Kasumi-1 (cell line): ENCODE results near the gene EDEM3.

Source experiments
- DNase-seq, 2 experiments: peaks; one replicate each; lab custom pipeline; 2025; lab: John Stamatoyannopoulos, UW

The EDEM3 gene

DNA sequence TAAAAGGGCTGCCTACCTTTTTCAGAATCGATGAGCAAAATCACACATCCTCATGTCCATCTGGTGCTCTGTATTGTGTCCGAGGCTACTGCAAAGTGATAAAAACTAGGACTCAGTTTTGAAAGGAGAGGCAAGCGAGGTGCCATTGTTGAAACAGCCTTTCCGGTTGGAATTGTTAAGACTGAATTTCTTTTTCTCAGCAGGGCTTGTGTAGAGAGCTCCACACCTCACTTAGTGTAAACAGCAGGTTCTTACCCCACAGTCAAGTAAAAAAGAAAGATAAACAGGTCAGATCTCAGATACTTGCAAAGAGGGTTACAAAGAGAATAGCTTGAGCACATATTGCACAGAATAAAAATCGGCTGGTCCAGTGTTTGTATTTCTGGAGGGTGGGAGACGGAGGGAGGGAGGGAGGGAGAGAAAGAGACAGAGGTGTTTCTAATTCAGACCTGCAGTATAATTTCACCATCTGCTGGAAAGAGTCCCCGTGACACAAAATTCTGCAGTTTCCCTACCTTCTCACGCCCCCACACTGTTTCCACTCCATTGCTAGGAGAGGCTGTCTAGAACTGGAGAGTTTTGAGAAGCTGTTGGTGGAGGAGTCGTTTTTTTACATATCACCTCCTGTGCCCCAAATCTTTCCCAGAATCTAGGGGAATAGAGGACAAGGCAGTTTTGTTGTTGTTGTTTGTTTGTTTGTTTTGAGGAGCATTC, 82.5 kb downstream of the EDEM3 start:
- no peak for DNase-seq

DNA sequence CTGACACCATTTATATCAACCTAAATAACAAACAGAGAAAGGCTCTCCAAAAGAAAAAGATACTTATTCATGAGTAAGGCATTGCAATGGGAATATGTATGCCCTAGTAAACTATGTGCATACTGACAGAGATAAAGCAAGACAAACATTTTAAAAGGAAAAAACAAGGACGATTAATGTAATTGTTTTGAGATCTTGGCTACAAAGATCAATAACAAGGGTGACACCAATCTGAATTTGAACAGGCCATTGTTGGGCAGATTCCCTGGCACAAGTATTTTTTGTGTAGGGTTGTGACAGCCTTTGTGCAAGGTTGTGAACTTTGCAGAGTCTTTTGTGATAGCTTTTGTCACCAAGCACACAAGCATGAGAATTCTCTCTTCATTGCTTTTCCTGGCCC, 85.3 kb downstream of the EDEM3 start:
- no peak for DNase-seq

DNA sequence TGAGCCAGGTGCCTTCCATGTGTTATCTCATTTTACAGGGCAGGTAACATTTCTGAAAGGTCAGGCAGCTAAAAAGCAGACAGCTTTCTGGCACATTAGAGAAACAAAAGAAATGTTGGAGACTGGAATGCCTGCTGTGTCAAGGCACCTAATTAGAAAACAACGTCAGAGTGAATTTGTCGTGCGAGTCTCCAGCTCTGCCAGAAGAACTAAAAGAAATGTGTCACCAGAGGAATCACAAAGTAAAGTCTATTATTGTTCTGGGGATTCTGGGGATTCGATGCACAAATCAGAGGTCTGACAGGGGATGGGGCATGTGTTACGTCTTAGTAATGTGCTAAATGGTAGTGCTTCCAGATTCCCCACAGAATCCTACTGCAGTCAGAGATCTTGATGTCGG, 89.3 kb downstream of the EDEM3 start:
- no peak for DNase-seq

DNA sequence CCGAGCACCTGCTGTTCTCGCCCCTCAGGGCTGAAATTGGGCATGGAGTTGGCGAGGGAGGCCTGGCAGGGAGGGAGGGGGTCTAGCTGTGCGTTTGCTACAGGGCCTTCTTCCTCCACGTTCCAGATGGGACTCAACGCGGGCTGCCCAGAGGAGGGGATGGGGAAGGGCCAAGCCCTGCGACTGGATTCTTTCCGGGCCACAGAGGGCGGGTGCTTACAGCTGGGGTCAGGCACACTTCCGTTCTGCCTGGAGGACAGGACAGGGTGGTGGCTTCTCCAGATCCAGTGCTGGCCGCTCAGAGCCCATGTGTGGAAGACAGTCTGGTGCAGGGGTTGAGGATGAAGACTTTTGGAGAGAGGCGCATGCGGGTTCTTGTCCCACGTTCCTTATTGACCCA, 90.0 kb downstream of the EDEM3 start:
- no peak for DNase-seq

DNA sequence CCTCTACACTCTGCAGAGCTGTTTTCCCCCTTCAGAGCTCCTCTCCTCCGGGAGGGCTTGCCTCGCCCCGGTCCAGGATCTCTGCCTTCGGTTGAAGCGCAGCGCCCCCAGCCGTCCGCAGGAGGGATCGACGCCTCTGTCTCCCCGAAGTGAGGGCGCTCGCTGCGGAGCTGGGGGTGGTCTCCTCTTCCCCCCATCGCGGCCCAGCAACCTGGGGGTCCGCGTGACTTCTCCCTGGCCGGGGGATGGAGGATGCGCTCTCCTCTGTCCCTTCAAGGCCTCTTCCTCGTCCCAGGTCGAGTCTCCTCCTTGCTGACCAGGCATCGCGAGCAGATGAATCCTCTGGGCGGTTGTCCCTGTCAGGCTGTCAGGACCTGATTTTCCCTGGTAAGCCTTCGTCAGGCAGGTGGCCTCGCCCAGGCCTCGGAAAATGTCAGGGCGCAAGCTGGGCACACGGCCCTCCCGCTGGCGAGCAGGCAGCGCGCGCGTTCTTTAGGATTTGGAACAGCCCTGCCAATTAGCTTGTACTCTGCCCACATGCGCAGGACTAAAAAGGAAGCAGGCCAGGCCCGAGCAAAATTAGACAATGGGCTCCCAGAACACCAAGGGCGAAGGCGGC, 90.5 kb downstream of the EDEM3 start:
- DNase-seq: peak; percentile 55 to 65

DNA sequence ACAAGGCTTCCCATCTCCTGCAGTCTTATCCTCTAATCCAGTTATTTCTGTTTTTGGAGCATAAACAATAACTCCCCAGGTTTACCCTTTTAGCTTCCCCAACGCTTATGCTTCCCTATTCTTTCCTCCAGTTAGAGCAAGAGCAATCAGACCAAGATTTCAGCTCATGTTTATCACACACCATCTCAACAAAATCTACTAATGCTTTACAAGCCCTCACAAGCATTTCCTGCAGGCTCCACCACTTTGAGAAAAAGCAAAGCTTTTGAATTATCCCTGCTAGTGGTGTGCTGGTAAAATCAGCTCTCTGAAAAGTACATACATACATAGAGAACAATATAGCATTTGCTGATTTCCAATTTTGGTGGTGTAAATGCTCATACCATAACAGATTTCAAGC, 92.9 kb downstream of the EDEM3 start:
- DNase-seq: no peak

DNA sequence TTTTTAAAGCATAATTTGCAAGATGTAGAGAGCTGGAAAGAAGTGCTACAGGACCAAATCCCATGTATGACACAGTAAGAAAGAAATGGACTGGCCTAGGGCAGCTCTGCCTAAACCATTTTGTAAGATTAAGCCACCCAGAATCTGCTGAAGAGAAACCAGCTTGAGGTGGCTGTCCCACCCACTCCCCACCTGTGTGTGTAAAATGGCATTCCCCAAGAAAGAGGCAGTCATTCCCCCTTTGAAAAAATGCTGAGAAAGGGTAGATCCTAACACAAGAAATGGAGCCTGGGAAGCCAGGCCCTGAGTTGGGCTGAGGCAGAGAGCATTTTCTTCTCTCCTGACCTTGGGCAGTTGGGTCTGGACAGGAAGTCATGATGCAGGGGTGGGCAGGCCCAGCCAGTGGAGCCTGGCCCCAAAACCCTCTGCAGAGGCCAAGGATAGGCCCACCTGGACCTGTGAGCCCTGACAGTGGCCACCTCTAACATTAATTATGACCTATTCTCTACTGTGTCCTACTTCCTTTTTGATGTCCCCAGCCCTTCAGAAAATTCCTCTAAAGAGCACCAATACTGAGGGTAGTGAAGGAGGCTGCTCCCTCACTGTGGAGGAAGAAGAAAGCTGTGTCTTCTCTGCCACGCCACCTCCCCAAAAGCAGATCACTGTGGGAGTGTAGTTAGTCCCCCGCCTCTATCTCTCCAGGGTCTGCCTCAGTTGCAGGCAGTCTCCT, 94.0 kb downstream of the EDEM3 start:
- no peak for DNase-seq

DNA sequence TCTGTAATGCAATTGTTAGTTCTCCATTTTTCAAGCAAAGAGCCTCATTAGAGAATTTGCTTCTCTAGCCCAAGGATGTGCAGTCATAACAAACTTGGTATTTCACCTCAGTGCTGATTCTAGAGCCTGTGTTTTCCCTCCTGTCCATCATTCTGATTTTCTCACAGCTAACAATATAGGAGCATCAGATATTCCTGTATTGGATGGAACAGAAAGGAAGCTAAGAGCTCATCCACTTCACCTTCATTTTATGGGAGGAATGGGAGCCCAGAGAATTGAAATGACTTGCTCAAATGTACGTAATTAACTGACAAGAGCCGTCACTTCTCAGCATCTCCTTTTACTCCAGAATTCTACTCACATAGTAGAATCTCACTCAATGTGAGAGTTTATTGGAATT, 96.6 kb downstream of the EDEM3 start:
- no peak for DNase-seq

DNA sequence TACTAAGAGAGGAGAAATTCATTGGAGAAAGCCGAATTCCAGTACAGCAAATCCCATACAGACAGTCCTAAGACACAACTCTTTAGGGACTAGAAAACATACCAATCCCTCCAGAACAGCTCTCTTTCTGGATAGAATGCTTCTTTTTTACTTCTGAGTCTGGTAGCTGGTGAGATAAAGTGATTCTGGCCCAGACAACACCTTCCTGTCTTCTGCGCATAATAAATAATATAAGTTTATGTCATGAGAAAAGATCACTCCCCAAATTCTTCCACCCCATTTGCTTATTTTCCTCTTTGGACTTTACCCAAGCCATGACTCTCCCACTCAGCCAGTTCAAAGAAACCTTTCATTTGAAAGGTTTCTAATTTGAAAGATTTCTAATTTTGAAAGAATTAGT, 98.4 kb downstream of the EDEM3 start:
- DNase-seq: no peak

DNA sequence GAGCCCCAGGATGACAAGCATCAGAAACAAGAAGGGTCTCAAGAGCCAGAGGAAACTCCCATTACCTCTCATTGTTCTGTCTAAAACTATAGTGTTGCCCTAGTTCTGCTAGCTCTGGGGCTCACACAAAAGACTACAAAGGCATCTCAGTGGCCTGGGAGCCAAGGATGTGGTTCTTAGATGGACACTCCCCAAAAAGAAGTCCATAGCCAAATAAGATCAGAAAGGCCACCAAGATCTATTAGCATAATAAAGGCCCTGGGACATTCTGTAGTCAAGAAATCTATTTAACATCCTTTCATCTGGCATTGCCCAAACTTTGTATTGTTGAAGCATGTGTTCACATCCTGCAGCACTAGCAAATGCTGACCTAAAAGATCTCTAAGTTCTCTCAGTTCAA, 99.5 kb downstream of the EDEM3 start:
- no peak for DNase-seq

DNA sequence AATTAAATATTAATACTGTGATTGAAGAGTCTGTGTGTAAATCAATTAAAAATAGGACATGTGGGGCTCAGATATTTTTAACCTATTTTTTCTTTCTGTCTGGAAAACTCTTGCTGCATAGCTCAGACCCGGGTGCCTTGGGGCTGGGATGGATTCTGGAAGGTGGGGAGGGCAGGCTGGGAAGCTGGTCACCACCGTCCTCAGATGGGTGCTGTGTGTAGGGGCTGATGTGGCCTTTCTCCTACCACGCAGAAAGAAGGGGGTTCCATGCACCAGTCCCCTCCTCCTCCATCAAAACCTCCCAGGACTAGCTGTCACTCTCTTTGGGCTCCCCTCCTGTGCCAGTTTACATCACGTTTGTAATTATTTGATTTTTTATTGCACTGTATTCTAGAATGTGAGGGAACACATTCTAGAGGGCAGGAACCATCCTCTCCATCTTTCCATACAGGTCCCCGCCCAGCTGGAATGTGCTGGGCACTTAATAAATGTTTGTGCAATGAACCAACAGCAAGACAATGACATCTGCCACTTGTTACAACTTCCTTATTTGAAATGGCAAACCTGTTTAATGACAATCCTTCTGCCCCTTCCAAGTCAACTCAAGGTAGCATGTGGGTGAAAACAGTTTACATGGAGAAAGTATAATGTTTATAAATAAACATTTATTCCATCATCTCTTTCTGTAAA, 104.3 kb downstream of the EDEM3 start:
- no peak for DNase-seq

DNA sequence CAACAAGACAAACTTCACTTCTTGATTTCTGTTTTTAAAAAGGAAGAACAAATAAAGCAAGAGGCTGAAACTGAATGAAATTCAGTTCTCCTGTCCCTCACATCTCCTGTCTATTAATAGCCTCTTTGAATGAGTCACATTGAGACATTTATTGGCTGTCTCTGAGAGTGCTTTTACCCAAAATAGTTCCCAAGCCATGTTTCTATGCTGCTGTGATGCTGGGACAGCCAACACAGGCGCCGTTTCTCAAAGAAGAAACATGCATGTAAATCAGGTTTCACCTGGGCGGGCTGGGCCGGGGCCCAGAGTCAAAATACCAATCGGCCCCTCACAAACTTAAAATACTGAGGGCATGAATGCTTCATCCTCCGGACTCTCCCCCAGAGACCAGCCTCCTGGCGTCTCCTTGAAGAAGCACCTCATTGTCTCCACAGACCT, 105.2 kb downstream of the EDEM3 start:
- no peak for DNase-seq

DNA sequence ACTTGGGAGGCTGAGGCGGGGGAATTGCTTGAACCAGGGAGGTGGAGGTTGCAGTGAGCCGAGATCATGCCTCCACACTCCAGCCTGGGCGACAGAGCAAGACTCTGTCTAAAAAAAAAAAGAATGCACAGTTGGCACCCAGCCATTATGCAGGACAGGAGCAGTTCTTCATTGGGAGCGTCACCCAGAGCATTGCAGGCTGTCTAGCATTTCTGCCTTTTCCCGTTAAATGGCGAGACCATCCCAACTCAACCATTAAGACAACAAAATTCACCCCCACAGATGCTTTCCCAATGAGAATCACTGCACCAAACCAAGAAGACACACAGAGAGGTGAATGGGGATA, 105.8 kb downstream of the EDEM3 start:
- DNase-seq: no peak

DNA sequence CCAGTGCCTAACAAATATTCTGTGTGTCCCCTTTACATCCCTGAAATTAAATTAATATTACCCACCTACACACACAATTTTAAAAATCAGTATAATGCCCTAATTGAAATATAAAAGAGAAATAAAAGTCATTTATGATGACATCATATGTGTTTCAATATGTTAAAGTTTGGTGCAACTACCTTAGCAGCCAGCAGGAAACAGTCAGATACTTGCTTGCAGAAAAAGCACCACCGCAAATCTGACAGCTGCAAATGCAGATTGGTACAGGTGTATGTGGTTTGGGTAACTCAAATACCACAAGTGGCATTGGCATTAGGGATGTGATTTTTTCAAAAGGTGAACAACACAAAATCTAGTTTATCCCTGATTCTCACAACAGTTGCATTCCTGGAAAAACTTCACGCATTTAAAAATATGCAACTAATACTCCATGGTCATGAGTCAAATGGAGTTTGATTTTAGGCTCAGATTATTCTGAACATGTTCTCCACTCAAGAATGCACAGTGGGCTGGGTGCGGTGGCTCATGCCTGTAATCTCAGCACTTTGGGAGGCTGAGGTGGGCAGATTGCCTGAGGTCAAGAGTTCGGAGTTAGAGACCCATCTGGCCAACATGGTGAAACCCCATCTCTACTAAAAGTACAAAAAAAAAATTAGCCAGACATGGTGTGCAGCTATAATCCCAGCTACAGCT, 106.3 kb downstream of the EDEM3 start:
- no peak for DNase-seq

DNA sequence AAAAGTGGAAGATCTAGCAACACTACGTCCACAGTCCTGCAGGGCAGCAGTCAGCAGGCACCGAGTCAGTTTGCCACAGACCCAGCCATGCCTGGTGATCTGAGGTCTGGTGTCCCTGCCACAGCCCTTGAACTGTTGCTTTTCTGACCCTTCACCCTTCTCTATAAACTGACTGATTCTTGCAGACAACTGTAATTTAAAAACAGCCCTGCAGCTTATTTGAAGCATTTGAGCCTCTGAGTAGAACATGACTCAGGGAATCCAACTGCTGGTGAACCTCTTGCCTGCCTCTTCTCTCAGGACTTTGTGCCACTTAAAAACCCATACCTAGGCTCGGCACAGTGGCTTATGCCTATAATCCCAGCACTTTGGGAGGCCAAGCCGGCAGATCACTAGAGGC, 107.2 kb downstream of the EDEM3 start:
- DNase-seq: no peak

DNA sequence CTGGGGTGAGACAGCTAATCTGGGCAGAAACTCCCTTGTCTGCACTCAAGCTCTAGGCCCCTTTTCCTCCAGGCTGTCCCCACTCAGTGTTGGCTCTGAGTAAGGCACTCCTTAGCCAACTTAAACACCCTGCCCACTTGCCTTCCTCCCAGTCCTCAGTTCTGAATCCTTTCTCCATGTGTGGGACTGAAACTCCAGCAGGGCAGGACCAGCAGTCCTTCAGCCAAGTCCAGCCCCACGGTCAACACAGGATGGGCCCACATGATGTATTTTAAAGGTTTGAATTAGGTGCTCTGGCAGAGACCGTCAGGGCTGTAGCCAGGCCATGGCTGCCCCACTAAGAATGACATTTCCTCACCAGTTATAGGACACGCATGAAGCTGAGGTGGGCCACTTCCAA, 107.8 kb downstream of the EDEM3 start:
- DNase-seq: no peak

DNA sequence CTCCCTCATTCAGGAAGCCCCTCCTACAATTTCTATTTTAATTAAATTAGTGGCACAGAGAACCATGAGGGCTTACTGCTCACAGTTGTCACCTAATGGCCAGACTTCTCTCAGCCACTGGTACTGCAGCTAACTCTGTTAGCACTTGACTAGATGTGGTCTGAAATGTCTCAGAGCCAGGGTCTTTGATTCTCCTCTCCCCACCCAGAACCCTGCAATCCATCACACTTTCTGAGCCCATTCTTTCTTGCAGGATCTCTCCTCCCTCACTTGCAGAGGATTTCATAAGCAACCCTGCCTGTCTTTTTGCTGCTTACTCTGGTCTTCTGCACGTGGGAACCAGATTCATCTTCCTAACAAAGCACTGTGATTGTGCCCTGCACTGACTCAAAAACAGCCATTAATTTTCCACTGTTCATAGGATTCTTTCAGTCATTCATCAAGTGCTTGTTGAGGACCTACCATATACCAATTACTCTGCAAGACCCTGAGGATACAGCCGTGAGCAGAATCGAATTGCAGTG, 108.4 kb downstream of the EDEM3 start:
- no peak for DNase-seq

DNA sequence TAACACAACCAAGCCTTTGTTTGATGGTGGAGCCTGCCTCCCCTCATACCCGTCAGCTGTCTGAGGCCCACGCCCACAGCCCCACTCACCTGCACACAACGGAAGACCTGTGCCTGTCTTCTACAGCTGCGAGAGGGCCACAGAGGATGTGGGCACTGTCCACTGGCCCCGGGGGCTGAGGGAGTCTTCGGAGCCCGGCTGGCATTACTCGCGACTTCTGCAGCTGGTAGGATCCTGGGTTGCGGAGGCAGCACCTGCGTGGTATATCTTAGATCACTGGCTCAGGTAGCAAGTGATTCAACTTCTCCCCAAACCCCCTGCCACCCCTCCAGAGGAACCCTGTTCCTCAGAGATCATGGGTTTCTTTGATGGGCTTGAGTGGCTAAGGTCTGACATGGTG, 109.9 kb downstream of the EDEM3 start:
- DNase-seq: no peak

DNA sequence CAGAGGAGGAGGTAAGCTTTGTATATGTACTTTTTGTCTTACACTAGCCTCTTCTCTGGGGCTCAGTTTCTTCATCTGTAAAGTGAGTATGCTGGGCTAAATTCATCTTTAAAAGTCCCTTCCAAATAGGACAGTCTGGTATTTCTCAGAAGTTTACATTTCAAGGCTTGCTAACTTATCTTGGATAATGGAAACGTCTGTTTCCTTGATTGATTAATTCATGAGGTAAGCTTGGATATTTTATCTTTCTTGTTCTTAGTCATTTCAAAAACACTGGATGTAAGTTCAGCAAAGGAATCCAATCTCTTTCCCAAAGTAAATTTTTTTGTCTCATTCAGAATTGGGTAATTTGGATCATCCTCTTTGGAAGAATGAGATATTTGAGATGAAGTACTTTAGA, 111.0 kb downstream of the EDEM3 start:
- DNase-seq: no peak

DNA sequence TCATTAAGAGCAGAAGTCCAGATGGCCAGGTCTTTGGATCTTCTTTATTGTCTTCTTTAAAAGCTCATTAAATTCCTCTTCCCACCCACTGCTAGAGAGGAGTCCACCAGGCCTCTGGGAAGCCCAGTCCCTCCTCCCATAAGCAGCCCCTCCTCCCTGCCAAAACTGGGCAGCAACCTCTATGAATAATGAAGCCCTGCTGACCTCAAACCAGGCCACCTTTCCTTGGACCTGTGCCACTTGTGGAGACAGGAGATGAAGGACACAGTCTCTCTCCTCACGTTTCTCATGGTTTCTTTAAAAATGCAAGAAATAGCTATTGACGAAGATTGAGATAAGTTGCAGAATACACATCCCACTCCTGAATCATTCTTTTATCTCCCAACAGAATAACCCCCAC, 112.8 kb downstream of the EDEM3 start:
- no peak for DNase-seq

DNA sequence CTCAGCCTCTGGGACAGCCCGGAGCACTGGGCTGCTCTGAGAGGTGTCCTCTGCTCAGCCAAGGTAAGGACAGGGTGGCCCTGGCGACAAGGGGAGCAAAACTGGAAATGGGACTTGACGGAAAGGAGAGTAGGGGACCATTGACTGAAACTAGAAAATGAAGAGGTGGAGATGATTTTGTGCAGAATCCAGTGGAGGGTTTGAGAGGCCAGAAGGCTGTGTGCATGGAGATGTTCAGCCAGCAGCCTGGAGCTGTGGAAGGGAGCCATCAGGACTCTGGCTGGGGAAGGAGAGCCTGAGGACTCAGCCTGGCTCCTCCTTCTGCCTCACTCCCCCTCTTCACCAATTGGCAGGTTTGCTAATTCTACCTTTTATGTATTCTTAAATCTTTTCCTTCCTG, 114.2 kb downstream of the EDEM3 start:
- no peak for DNase-seq
